OCI-LY7 (cell line): Measurements from ENCODE around the gene ACRV1.

Experiments used
- CTCF ChIP-seq: fragments of 200-600 bp; sonication (generic); conservative IDR thresholded peaks from 2 replicates; pipeline ENCODE4 v1.5.1; 2014; ENCODE audit warnings: mild to moderate bottlenecking, antibody characterized with exemption, low read length, moderate library complexity, mixed read lengths
- EZH2phosphoT487 ChIP-seq: fragments of 200-600 bp; sonication (generic); IDR thresholded peaks from 2 replicates; pipeline ENCODE4 v1.6.1; 2018; ENCODE audit warnings: low read depth, borderline replicate concordance, mild to moderate bottlenecking, mixed run types, antibody characterized with exemption, low read length, moderate library complexity, mixed read lengths

- TF ChIP-seq CTCF (no peak), EZH2phosphoT487 (no peak)
These were observed 40.1 kb upstream of the ACRV1 start for GRCh38 chr11:125720781-125721180.
